Stimulated activated CD8-positive, alpha-beta memory T cell treated with anti-CD3 and anti-CD28 coated beads, Interleukin-4, amount 100 ng/mL, for 48 hours (primary cell): Measurements from ENCODE around the gene SLC39A11.

ENCODE experiments used
- DNase-seq: peaks from one replicate; pipeline ENCODE4 v3.0.0-alpha.2; 2020

The SLC39A11 gene

GRCh38 chr17:72699545-72699944 is 392.9 kb downstream of the SLC39A11 start:
- DNase-seq = no peak

- DNase-seq = no peak
Measured at GRCh38 chr17:72697602-72698146, 394.8 kb downstream of the SLC39A11 start.

GRCh38 chr17:72696721-72697120 is 395.8 kb downstream of the SLC39A11 start:
- DNase-seq = no peak

- no peak for DNase-seq
Measured at GRCh38 chr17:72696156-72696555, 396.3 kb downstream of the SLC39A11 start.

- DNase-seq = no peak
Measured at GRCh38 chr17:72693956-72694355, 398.5 kb downstream of the SLC39A11 start.

- no peak for DNase-seq
Measured at GRCh38 chr17:72693151-72693878, 399.2 kb downstream of the SLC39A11 start.

GRCh38 chr17:72692676-72693075 is 399.8 kb downstream of the SLC39A11 start:
- DNase-seq = no peak

- DNase-seq = no peak
Measured at GRCh38 chr17:72691586-72691985, 400.9 kb downstream of the SLC39A11 start.

GRCh38 chr17:72691017-72691416 is 401.5 kb downstream of the SLC39A11 start:
- DNase-seq = no peak

- no peak for DNase-seq
Measured at GRCh38 chr17:72687886-72688285, 404.6 kb downstream of the SLC39A11 start.

- DNase-seq = no peak
Measured at GRCh38 chr17:72684405-72685020, 408.0 kb downstream of the SLC39A11 start.

- DNase-seq = no peak
Measured at GRCh38 chr17:72683506-72684404, 408.7 kb downstream of the SLC39A11 start.

GRCh38 chr17:72682605-72683004 is 409.9 kb downstream of the SLC39A11 start:
- DNase-seq = no peak

GRCh38 chr17:72681844-72682243 is 410.6 kb downstream of the SLC39A11 start:
- DNase-seq = no peak

- DNase-seq = no peak
Measured at GRCh38 chr17:72677714-72678390, 414.6 kb downstream of the SLC39A11 start.

- no peak for DNase-seq
Measured at GRCh38 chr17:72677108-72677507, 415.4 kb downstream of the SLC39A11 start.

- DNase-seq = no peak
Measured at GRCh38 chr17:72672729-72673128, 419.8 kb downstream of the SLC39A11 start.

- no peak for DNase-seq
Measured at GRCh38 chr17:72671016-72671415, 421.5 kb downstream of the SLC39A11 start.

GRCh38 chr17:72667096-72668063 is 425.1 kb downstream of the SLC39A11 start:
- no peak for DNase-seq

- no peak for DNase-seq
Measured at GRCh38 chr17:72665852-72666851, 426.3 kb downstream of the SLC39A11 start.
